Lung (tissue), 12 donors: ENCODE data around the gene FAM186B. TPM values are rescaled to one million over a fixed set of nuclear protein-coding genes. Genes with fewer than 3 reads are reported as not detected.

ENCODE experiments used
- ATAC-seq: fragments of 200-7000 bp; cut with Tn5 transposase; one replicate; pipeline ENCODE4 v1.9.1; 2020; ENCODE audit warnings: moderate number of reproducible peaks; ENCODE audit not compliant: insufficient read depth, low FRiP score
- DNase-seq, 3 donors: peaks; one replicate each; pipeline ENCODE4 v3.0.0-alpha.2; 2013 to 2017
- H3K27ac ChIP-seq, 2 donors: one replicate each; pipeline ENCODE4 v1.5.1; 2013; ENCODE audit warnings: mild to moderate bottlenecking in 2 of 2, moderate library complexity in 2 of 2, control low read depth in 1 of 2, inconsistent platforms in 1 of 2, low read depth in 1 of 2, low read length in 1 of 2
- H3K27me3 ChIP-seq, 3 donors: one replicate each; pipeline ENCODE4 v1.5.1; 2013; ENCODE audit warnings: low read length in 2 of 3; ENCODE audit not compliant: control insufficient read depth in 3 of 3, insufficient read depth in 3 of 3
- H3K36me3 ChIP-seq, 4 donors: one replicate each; pipeline ENCODE4 v1.5.1; 2013; ENCODE audit warnings: low read length in 4 of 4, mild to moderate bottlenecking in 1 of 4, moderate library complexity in 1 of 4; ENCODE audit not compliant: control insufficient read depth in 4 of 4, insufficient read depth in 4 of 4
- H3K4me1 ChIP-seq, 5 donors: one replicate each; pipeline ENCODE4 v1.5.1; 2013; ENCODE audit warnings: low read length in 5 of 5, mild to moderate bottlenecking in 2 of 5, moderate library complexity in 1 of 5; ENCODE audit not compliant: control insufficient read depth in 5 of 5, insufficient read depth in 5 of 5
- H3K4me3 ChIP-seq: one replicate; pipeline ENCODE4 v1.5.1; 2013; ENCODE audit warnings: mild to moderate bottlenecking, control low read depth, moderate library complexity
- H3K9ac ChIP-seq, 2 donors: one replicate each; pipeline ENCODE4 v1.5.1; 2013; ENCODE audit warnings: low read length in 2 of 2, control low read depth in 1 of 2; ENCODE audit not compliant: insufficient read depth in 1 of 2
- H3K9me3 ChIP-seq, 4 donors: one replicate each; pipeline ENCODE4 v1.5.1; 2013; ENCODE audit warnings: low read length in 3 of 4, mild to moderate bottlenecking in 1 of 4, moderate library complexity in 1 of 4; ENCODE audit not compliant: control insufficient read depth in 4 of 4, insufficient read depth in 3 of 4
- WGBS, 2 donors: extraction: QIAGEN DNeasy Blood & Tissue Kit; methylation state at CpG; one replicate each; pipeline ENCODE4 v1.1.7; 2013; 5-methylcytosine and 5-hydroxymethylcytosine counted together
- polyA plus RNA-seq, 2 donors: library from polyadenylated mRNA; stranded (reverse); fragments of 200-250 nt; gene quantifications; one replicate each; pipeline ENCODE4 v1.2.1, GENCODE V29; 2013
- total RNA-seq, 2 donors: library from RNA; depleted of rRNA in 1 of 2; stranded (reverse); fragments of >200 nt in 1 of 2; gene quantifications; one replicate each; pipeline ENCODE4 v1.2.1, GENCODE V29; 2014 to 2021
- TF ChIP-seq, protein P1 (sequence below): IDR thresholded peaks from 2 replicates; pipeline ENCODE4 v1.5.1; 2012; ENCODE audit warnings: mild to moderate bottlenecking; ENCODE audit errors: control extremely low read depth, extremely low read depth
- donor health status: control.
- donor health status: control.
- donor health status: Bipolar disorder and iron deficiency.
- donor health status: healthy.
- donor health status: DM: yes; HTN: yes; CAD: no.

FAM186B gene
- total and polyA plus RNA-seq, 4 donors, result 0.17 to 0.80 (median 0.43) TPM

DNA sequence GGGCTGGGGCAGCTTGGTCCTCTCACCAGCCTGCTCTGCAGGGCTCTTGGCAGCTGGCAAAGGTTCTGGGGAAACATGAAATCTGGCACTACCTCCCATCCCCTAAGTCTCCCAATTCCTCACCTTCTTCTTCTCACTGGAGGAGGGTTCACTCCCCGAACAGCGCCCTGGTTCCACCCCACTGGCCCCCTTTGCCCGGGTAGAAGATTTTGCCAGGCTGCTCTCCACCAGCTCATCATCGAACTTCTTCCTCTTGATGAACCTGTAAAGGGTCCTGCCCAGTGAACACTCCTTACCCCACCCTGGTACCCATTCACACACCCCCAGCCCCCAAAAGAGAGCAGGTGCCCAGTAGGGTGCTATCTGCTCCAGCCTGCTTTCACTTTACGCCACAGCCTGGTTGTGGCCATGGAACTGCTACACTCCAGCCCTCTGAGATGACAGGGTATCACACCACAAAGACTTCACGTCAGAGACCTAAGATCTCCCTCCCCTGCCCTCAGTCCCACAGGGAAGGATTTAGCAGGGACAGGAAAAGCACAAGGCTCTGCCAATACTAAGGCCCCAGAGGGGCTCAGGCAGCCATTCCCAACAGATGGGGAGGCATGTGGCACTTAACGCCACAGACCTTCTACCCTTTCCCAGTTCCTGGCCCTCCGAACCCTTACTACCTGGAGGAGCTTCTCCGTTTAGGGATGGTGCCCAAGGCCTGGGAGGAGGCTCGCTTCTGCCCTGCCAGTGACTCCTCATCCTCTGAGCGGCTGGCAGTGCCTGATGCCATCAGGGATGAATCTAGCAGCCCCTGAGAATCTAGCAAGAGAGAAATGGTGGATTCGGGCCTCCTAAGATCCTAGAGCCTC lies 39.8 kb downstream of the FAM186B start:
- ATAC-seq (no peak), DNase-seq (peak in 1 of 3 donors; percentile 2)
- TF ChIP-seq, protein P1, sequence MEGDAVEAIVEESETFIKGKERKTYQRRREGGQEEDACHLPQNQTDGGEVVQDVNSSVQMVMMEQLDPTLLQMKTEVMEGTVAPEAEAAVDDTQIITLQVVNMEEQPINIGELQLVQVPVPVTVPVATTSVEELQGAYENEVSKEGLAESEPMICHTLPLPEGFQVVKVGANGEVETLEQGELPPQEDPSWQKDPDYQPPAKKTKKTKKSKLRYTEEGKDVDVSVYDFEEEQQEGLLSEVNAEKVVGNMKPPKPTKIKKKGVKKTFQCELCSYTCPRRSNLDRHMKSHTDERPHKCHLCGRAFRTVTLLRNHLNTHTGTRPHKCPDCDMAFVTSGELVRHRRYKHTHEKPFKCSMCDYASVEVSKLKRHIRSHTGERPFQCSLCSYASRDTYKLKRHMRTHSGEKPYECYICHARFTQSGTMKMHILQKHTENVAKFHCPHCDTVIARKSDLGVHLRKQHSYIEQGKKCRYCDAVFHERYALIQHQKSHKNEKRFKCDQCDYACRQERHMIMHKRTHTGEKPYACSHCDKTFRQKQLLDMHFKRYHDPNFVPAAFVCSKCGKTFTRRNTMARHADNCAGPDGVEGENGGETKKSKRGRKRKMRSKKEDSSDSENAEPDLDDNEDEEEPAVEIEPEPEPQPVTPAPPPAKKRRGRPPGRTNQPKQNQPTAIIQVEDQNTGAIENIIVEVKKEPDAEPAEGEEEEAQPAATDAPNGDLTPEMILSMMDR, result no peak
- WGBS, 2 donors, result 94 to 95% methylated on average over 12 of the region's 12 CpGs
- H3K27ac ChIP-seq, result peak overlapping the region in 1 of 2 donors; percentile 39
- H3K9me3 ChIP-seq, result no peaks in the 10 kb centered on the region
- no peak overlapping the region for H3K9ac ChIP-seq
- H3K27me3 ChIP-seq, result no peaks in the 10 kb centered on the region
- H3K4me1 ChIP-seq, result peaks cover 0 to 18% (median 8%) of the 10 kb centered on the region in 5 donors
- peaks cover 9 to 33% (median 23%) of the 10 kb centered on the region in 4 donors for H3K36me3 ChIP-seq
- H3K4me3 ChIP-seq, result no peak overlapping the region

DNA sequence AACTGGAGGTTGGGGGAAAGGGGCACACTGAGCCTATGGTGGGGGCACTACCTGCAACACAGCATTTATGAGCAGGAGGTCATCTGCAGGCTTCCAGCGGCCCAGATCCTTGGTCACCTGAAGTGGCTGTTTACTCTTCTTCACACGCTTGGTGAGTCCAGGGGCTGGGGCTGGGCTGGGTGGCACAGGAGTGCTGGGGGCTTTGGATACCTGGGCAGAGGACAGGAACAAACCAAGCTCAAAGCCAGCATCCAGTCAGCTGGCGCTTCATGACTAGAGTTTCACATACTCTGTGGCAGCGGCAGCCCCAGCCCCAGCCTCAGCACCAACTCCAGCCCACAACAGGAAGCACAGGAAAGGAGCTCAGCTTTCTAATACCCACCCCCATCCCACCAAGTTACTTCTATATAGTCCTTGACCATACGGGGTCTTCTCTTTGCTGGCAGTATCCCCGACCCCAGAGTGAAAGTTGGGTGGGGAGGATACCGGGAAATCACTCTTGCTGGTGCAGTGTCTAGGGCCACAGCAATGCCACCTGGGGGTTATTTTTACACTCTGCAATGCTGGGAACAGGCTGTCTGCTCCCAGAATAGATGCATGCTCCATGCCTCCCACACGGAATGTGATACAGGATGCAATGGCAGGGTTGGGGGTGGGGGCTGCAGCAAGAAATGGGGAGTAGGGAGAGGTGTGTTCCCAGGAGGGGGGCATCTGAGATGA lies 40.6 kb downstream of the FAM186B start:
- DNase-seq, result peak in 1 of 3 donors; percentile 4
- no peaks in the 10 kb centered on the region for H3K27me3 ChIP-seq
- H3K27ac ChIP-seq, result peak overlapping the region in 1 of 2 donors; percentile 39
- WGBS, 2 donors, result 44 to 74% methylated on average over 8 of the region's 8 CpGs
- H3K9me3 ChIP-seq, result no peaks in the 10 kb centered on the region
- TF ChIP-seq, protein P1, result no peak
- H3K4me1 ChIP-seq, result peaks cover 0 to 18% (median 8%) of the 10 kb centered on the region in 5 donors
- peaks cover 9 to 39% (median 26%) of the 10 kb centered on the region in 4 donors for H3K36me3 ChIP-seq
- H3K4me3 ChIP-seq, result no peak overlapping the region
- no peak overlapping the region for H3K9ac ChIP-seq
- ATAC-seq, result no peak

DNA sequence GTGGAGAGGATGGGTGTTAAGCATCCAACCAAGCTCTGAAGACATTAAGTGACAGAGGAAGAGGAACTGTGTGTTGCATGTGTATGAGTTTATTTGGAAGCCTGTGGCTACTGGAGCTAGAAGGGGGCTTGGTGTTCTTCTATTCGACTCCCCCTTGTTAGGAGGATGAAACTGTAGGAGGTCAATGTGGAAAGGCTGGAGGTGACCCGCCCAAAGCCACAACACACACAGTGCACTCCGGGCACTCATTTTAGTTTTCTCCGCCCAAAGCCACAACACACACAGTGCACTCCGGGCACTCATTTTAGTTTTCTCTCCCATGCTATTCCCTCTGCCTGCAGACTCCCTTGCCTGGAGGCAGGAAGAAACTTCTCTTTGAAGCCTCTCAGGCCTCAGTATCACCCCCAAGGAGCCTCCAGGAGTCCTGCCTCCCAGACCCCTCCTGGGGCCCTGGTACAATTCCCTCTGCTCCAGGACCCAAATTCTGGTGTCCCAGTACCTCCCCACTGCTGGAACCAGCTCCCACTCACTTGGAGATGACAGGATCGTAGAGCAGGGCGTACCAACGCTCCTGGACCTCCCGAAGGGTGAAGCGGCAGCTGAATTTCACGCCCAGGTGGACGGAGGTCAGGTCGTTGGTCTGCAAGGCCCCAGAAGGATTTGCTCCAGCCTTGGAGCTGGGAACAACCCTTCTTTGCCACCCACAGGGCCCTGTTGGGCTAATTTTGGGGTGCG lies 41.3 kb downstream of the FAM186B start:
- H3K36me3 ChIP-seq, result peaks cover 13 to 46% (median 30%) of the 10 kb centered on the region in 4 donors
- H3K9me3 ChIP-seq, result no peaks in the 10 kb centered on the region
- H3K27ac ChIP-seq, result peak overlapping the region in 1 of 2 donors; percentile 5
- TF ChIP-seq, protein P1, result no peak
- ATAC-seq, result no peak
- no peak overlapping the region for H3K9ac ChIP-seq
- no peaks in the 10 kb centered on the region for H3K27me3 ChIP-seq
- DNase-seq, result no peak
- WGBS, 2 donors, result 93% methylated on average over 14 of the region's 14 CpGs
- H3K4me1 ChIP-seq, result peaks cover 0 to 16% (median 8%) of the 10 kb centered on the region in 5 donors
- H3K4me3 ChIP-seq, result no peak overlapping the region
